K562 (cell line): ENCODE results near the gene CFAP54. TPM values are rescaled to one million over a fixed set of nuclear protein-coding genes. Genes with fewer than 3 reads are reported as not detected.
A peak's percentile ranks its signal among the peaks of the same experiment; 100 is the strongest.

Experiments
- ATF1 ChIP-seq, 2 experiments: fragments of 450-650 bp in 1 of 2; IDR thresholded peaks; 2 replicates each; pipeline ENCODE4 v1.6.1; 2016; ENCODE audit warnings: missing compliant biosample characterization in 1 of 2, missing genetic modification characterization in 1 of 2
- BHLHE40 ChIP-seq: IDR thresholded peaks from 2 replicates; pipeline ENCODE4 v1.6.1; 2011; ENCODE audit warnings: low read length, improper control_type of control experiment
- CREM ChIP-seq: IDR thresholded peaks from 2 replicates; pipeline ENCODE4 v1.6.1; 2014; ENCODE audit warnings: antibody characterized with exemption, low read depth
- CTCFL ChIP-seq: IDR thresholded peaks from 2 replicates; pipeline ENCODE4 v1.6.1; 2011; ENCODE audit warnings: borderline replicate concordance, low read depth, mild to moderate bottlenecking, moderate library complexity, low read length; ENCODE audit not compliant: insufficient read depth, poor library complexity, severe bottlenecking
- EGR1 ChIP-seq: fragments of 450-650 bp; conservative IDR thresholded peaks from 2 replicates; pipeline ENCODE4 v1.6.1; 2017; ENCODE audit warnings: mild to moderate bottlenecking
- HCFC1 ChIP-seq: IDR thresholded peaks from 2 replicates; pipeline ENCODE4 v1.6.1; 2012; ENCODE audit warnings: low read depth, low read length, improper control_type of control experiment
- KDM1A ChIP-seq, 2 experiments: fragments of 450-650 bp; IDR thresholded peaks; 2 replicates each; pipeline ENCODE4 v1.6.1; 2016; ENCODE audit warnings: mild to moderate bottlenecking in 2 of 2
- MXI1 ChIP-seq: IDR thresholded peaks from 2 replicates; pipeline ENCODE4 v1.6.1; 2011; ENCODE audit warnings: low read depth, mild to moderate bottlenecking, improper control_type of control experiment, low read length
- PHB2 ChIP-seq: fragments of 450-650 bp; IDR thresholded peaks from 2 replicates; pipeline ENCODE4 v1.6.1; 2017; ENCODE audit warnings: low read depth
- RBFOX2 ChIP-seq: fragments of 200-400 bp; formaldehyde crosslinking; IDR thresholded peaks from 2 replicates; pipeline ENCODE4 v1.6.1; 2017; ENCODE audit warnings: low read depth, mild to moderate bottlenecking, low read length, moderate library complexity
- RREB1 ChIP-seq: fragments of 250-450 bp; sonication (Bioruptor Pico); IDR thresholded peaks from 2 replicates; pipeline ENCODE4 v1.4.0; 2020
- TBP ChIP-seq: optimal IDR thresholded peaks from 2 replicates; pipeline ENCODE3; 2011; ENCODE audit warnings: low read depth, low read length, improper control_type of control experiment
- TEAD4 ChIP-seq, 2 experiments: sonication (generic) in 1 of 2; formaldehyde crosslinking in 1 of 2; IDR thresholded peaks; 2 replicates each; pipeline versions ENCODE4 v1.6.1 to v1.8.0; 2012 to 2022; ENCODE audit warnings: borderline replicate concordance in 1 of 2, inconsistent platforms in 1 of 2, low read length in 1 of 2, mild to moderate bottlenecking in 1 of 2, missing genetic modification reagents in 1 of 2
- YBX1 ChIP-seq: fragments of 450-650 bp; IDR thresholded peaks from 2 replicates; pipeline ENCODE4 v1.7.1; 2016; ENCODE audit warnings: mild to moderate bottlenecking
- polyA plus RNA-seq, 8 experiments: library from polyadenylated mRNA; depleted of rRNA in 4 of 8; stranded (reverse) in 5 of 8; unstranded in 3 of 8; fragments of >200 nt; fragmentation: Nextera tagmentation in 2 of 8; fragmentation: Illumina TruSeq in 1 of 8; extraction: Ambion mirVana in 2 of 8; extraction: Trizol in 1 of 8; gene quantifications; 2 replicates each; pipeline versions ENCODE4 v1.2.1 to v1.2.3, GENCODE V29; 2011 to 2014; ENCODE audit warnings: inconsistent platforms in 1 of 8, missing spikeins in 1 of 8
- total RNA-seq, 7 experiments: library from RNA; depleted of rRNA in 6 of 7; stranded (reverse); fragments of >200 nt in 6 of 7; fragmentation: Illumina TruSeq in 2 of 7; extraction: Trizol in 2 of 7; gene quantifications; 2 replicates each; pipeline versions ENCODE4 v1.2.1 to v1.2.3, GENCODE V29; 2011 to 2021; ENCODE audit warnings: low replicate concordance in 1 of 7
- TF ChIP-seq, protein P1 (sequence below): fragments of 450-650 bp; IDR thresholded peaks from 2 replicates; pipeline ENCODE4 v1.6.1; 2017; ENCODE audit warnings: antibody characterized with exemption, mild to moderate bottlenecking

Gene CFAP54
- total and polyA plus RNA-seq, 9 of the 15 experiments (the other 6 are each of a cell fraction or from before 2014, with no cell fraction given) = 0.03 to 0.23 (median 0.10) TPM; not detected in 3

DNA sequence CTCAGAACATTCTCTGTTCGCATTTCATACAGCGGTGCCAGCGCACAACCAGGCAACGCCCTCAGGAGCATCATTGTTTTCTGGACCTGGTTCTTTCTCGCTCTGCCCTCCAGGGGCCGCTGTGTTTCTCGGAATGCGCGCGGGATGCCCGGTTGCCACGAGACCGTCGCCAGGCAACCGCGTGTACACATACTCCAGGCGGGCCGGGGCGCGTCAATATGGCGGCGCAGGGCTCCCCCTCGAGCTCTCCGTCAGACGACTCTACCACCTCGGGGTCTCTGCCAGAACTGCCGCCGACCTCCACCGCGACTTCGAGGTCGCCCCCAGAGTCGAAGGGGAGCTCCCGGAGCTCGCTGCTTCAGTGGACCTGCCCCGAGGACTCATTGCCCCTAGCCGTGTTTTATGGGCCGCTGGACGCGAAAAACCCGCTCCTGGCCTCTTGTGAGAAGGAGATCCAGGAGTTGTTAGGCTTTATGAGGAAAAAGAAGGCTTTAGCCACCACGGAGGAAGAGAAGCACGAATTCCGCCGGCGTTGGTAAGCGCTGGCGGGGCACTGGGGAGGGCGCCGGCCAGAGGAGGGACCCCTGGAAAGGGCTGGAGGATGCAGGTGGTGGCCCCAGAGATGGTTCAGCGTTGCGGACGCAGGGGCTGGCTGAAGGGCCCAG is at the start of gene CFAP54 (continued):
- TF ChIP-seq CTCFL (peak; percentile 63), TBP (peak; percentile 25), PHB2 (no peak), TEAD4 (IDR thresholded peaks at IDR 0.05; ENCODE audit: low read length) (peak; percentile 88), TEAD4 (CRISPR knock-in tag; IDR thresholded peaks at IDR 0.05; ENCODE audit: borderline replicate concordance) (peak; percentile 92), RREB1 (CRISPR knock-in tag) (peak; percentile 99), ATF1 (CRISPR knock-in tag; IDR thresholded peaks at IDR 0.05) (no peak), ATF1 (tag; IDR thresholded peaks at IDR 0.05) (peak; percentile 61), HCFC1 (peak; percentile 60), KDM1A (IDR thresholded peaks at IDR 0.05) (peak; percentile 90 to 97), CREM (peak; percentile 77), YBX1 (no peak), RBFOX2 (peak; percentile 52), MXI1 (peak; percentile 100), EGR1 (0 out of 2 replicates have a peak, but pooled peaks have one; percentile 15), BHLHE40 (peak; percentile 42; the same call in 1 of the 2 replicates)
- TF ChIP-seq, protein P1, sequence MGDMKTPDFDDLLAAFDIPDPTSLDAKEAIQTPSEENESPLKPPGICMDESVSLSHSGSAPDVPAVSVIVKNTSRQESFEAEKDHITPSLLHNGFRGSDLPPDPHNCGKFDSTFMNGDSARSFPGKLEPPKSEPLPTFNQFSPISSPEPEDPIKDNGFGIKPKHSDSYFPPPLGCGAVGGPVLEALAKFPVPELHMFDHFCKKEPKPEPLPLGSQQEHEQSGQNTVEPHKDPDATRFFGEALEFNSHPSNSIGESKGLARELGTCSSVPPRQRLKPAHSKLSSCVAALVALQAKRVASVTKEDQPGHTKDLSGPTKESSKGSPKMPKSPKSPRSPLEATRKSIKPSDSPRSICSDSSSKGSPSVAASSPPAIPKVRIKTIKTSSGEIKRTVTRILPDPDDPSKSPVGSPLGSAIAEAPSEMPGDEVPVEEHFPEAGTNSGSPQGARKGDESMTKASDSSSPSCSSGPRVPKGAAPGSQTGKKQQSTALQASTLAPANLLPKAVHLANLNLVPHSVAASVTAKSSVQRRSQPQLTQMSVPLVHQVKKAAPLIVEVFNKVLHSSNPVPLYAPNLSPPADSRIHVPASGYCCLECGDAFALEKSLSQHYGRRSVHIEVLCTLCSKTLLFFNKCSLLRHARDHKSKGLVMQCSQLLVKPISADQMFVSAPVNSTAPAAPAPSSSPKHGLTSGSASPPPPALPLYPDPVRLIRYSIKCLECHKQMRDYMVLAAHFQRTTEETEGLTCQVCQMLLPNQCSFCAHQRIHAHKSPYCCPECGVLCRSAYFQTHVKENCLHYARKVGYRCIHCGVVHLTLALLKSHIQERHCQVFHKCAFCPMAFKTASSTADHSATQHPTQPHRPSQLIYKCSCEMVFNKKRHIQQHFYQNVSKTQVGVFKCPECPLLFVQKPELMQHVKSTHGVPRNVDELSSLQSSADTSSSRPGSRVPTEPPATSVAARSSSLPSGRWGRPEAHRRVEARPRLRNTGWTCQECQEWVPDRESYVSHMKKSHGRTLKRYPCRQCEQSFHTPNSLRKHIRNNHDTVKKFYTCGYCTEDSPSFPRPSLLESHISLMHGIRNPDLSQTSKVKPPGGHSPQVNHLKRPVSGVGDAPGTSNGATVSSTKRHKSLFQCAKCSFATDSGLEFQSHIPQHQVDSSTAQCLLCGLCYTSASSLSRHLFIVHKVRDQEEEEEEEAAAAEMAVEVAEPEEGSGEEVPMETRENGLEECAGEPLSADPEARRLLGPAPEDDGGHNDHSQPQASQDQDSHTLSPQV = no peak
